HCT116 (cell line): ENCODE data around the gene C1S. TPM values are rescaled to one million over a fixed set of nuclear protein-coding genes. Genes with fewer than 3 reads are reported as not detected.

Experiments
- ATAC-seq: fragments of 200-7000 bp; cut with Tn5 transposase; 2 replicates; pipeline ENCODE4 v1.9.1; 2020; ENCODE audit warnings: mild to moderate bottlenecking, moderate library complexity
- BruUV-seq: library from RNA; stranded (reverse); fragments of 400-500 nt; replicated peaks from 2 replicates; lab custom pipeline; 2021; lab: Mats Ljungman, UMichigan
- CTCF ChIA-PET: fragments of 300-600 bp; sonication (Branson Sonifier 250); formaldehyde crosslinking; loops from one replicate; lab custom pipeline; 2021; ENCODE audit warnings: antibody characterized with exemption; lab: Charles Lee
- POLR2A ChIA-PET: fragments of 300-600, 350-600 bp; sonication (Branson Sonifier 250); formaldehyde crosslinking; loops from one replicate; lab custom pipeline; 2021; ENCODE audit warnings: antibody characterized with exemption; lab: Charles Lee
- RAD21 ChIA-PET, 2 experiments: fragments of 300-600 bp; sonication (Branson Sonifier 250); formaldehyde crosslinking; loops; one replicate each; lab custom pipeline; 2023; ENCODE audit warnings: low total read pairs in 2 of 2; ENCODE audit not compliant: uncharacterized antibody in 2 of 2, unreplicated experiment in 2 of 2, low non-redundant PET in 1 of 2; lab: Charles Lee
- DNase-seq: peaks from one replicate; pipeline ENCODE4 v3.0.0-alpha.2; 2010; ENCODE audit warnings: low read depth, low spot score
- H2AFZ ChIP-seq: fragments of 200-600 bp; shearing (Covaris generic), sonication (generic); 2 replicates; pipeline ENCODE4 v1.6.1; 2017; ENCODE audit warnings: low read depth, mixed run types, mixed read lengths, antibody characterized with exemption, low read length; ENCODE audit not compliant: poor library complexity, severe bottlenecking
- H3K27ac ChIP-seq: 2 replicates; pipeline ENCODE4 v1.5.1; 2012; ENCODE audit warnings: low read depth, low read length
- H3K27me3 ChIP-seq: fragments of 200-600 bp; sonication (generic); 2 replicates; pipeline ENCODE4 v1.6.1; 2016; ENCODE audit warnings: mixed run types, low read length, mixed read lengths; ENCODE audit not compliant: insufficient read depth
- H3K36me3 ChIP-seq, 2 experiments: fragments of 200-500 bp in 1 of 2; fragments of 200-600 bp in 1 of 2; sonication (Bioruptor generic) in 1 of 2; sonication (generic) in 1 of 2; 2 replicates each; pipeline versions ENCODE4 v1.5.1 to v1.6.1; 2014 to 2016; ENCODE audit warnings: low read length in 2 of 2, inconsistent platforms in 1 of 2, mixed read lengths in 1 of 2, mixed run types in 1 of 2; ENCODE audit not compliant: insufficient read depth in 2 of 2, control insufficient read depth in 1 of 2
- H3K4me1 ChIP-seq, 2 experiments: fragments of 200-600 bp in 1 of 2; sonication (generic) in 1 of 2; 2 replicates each; pipeline versions ENCODE4 v1.5.1 to v1.6.1; 2012 to 2017; ENCODE audit warnings: low read length in 2 of 2, inconsistent platforms in 1 of 2, mild to moderate bottlenecking in 1 of 2, mixed read lengths in 1 of 2, mixed run types in 1 of 2, moderate library complexity in 1 of 2; ENCODE audit not compliant: insufficient read depth in 2 of 2, control insufficient read depth in 1 of 2
- H3K4me2 ChIP-seq: fragments of 200-600 bp; sonication (generic); 2 replicates; pipeline ENCODE4 v1.6.1; 2017; ENCODE audit warnings: mixed run types, low read length, mixed read lengths
- H3K4me3 ChIP-seq, 2 experiments: fragments of 200-600 bp in 1 of 2; sonication (generic) in 1 of 2; replicated peaks in 1 of 2; 2 replicates each; pipeline ENCODE4 v1.5.1; 2011 to 2016; ENCODE audit warnings: low read length in 2 of 2, control low read depth in 1 of 2, low read depth in 1 of 2, mild to moderate bottlenecking in 1 of 2, mixed read lengths in 1 of 2, mixed run types in 1 of 2
- H3K79me2 ChIP-seq: fragments of 200-600 bp; sonication (generic); 2 replicates; pipeline ENCODE4 v1.6.1; 2017; ENCODE audit warnings: mild to moderate bottlenecking, mixed run types, low read length, moderate library complexity, mixed read lengths; ENCODE audit not compliant: insufficient read depth
- H3K9ac ChIP-seq: fragments of 200-600 bp; sonication (generic); 2 replicates; pipeline ENCODE4 v1.6.1; 2016; ENCODE audit warnings: low read length, mixed read lengths
- H3K9me2 ChIP-seq: fragments of 200-600 bp; sonication (generic), shearing (Covaris generic); 2 replicates; pipeline ENCODE4 v1.6.1; 2017; ENCODE audit warnings: mixed run types, mild to moderate bottlenecking, moderate library complexity; ENCODE audit not compliant: insufficient read depth
- H3K9me3 ChIP-seq, 2 experiments: fragments of 200-500 bp in 1 of 2; fragments of 200-600 bp in 1 of 2; sonication (Bioruptor generic) in 1 of 2; sonication (generic) in 1 of 2; 2 replicates each; pipeline ENCODE4 v1.6.1; 2014 to 2017; ENCODE audit warnings: low read length in 2 of 2, mixed read lengths in 2 of 2, inconsistent platforms in 1 of 2, low read depth in 1 of 2, mild to moderate bottlenecking in 1 of 2, mixed run types in 1 of 2, moderate library complexity in 1 of 2; ENCODE audit not compliant: control insufficient read depth in 1 of 2, insufficient read depth in 1 of 2
- H4K20me1 ChIP-seq: fragments of 200-600 bp; sonication (generic), shearing (Covaris generic); 2 replicates; pipeline ENCODE4 v1.6.1; 2017; ENCODE audit warnings: mixed run types, mild to moderate bottlenecking, moderate library complexity; ENCODE audit not compliant: insufficient read depth
- CBX3 ChIP-seq: IDR thresholded peaks from 2 replicates; pipeline ENCODE4 v1.6.1; 2012; ENCODE audit warnings: low read depth
- CTCF ChIP-seq, 3 experiments: fragments of 200-600 bp in 1 of 3; sonication (generic) in 1 of 3; IDR thresholded peaks in 2 of 3; conservative IDR thresholded peaks in 1 of 3; 2 replicates each; pipeline ENCODE4 v1.5.1; 2012 to 2017; ENCODE audit warnings: low read depth in 2 of 3, low read length in 2 of 3, antibody characterized with exemption in 1 of 3, borderline replicate concordance in 1 of 3, control low read depth in 1 of 3, mild to moderate bottlenecking in 1 of 3, mixed read lengths in 1 of 3, mixed run types in 1 of 3, moderate library complexity in 1 of 3; ENCODE audit not compliant: insufficient read depth in 1 of 3
- ELF1 ChIP-seq: IDR thresholded peaks from 2 replicates; pipeline ENCODE4 v1.6.1; 2012; ENCODE audit warnings: low read depth, borderline replicate concordance
- EZH2phosphoT487 ChIP-seq: fragments of 200-600 bp; IDR thresholded peaks from 2 replicates; pipeline ENCODE4 v1.6.1; 2018; ENCODE audit warnings: antibody characterized with exemption, borderline replicate concordance
- FOSL1 ChIP-seq: IDR thresholded peaks from 2 replicates; pipeline ENCODE4 v1.6.1; 2012; ENCODE audit warnings: low read depth
- JUND ChIP-seq: IDR thresholded peaks from 2 replicates; pipeline ENCODE4 v1.6.1; 2012
- MAX ChIP-seq: IDR thresholded peaks from 2 replicates; pipeline ENCODE4 v1.6.1; 2012
- POLR2A ChIP-seq: IDR thresholded peaks from 2 replicates; pipeline ENCODE4 v1.7.0; 2011; ENCODE audit warnings: borderline replicate concordance; ENCODE audit not compliant: insufficient read depth, insufficient read length; ENCODE audit errors: extremely low read depth
- RAD21 ChIP-seq: IDR thresholded peaks from 2 replicates; pipeline ENCODE4 v1.6.1; 2012; ENCODE audit warnings: low read depth, mild to moderate bottlenecking
- REST ChIP-seq: IDR thresholded peaks from 2 replicates; pipeline ENCODE4 v1.6.1; 2012; ENCODE audit warnings: low read depth
- SRF ChIP-seq: IDR thresholded peaks from 2 replicates; pipeline ENCODE4 v1.6.1; 2012; ENCODE audit warnings: low read depth
- TCF7L2 ChIP-seq: IDR thresholded peaks from 2 replicates; pipeline ENCODE4 v1.7.0; 2011; ENCODE audit warnings: borderline replicate concordance, inconsistent platforms; ENCODE audit not compliant: insufficient read depth, insufficient read length; ENCODE audit errors: extremely low read depth
- ZFX ChIP-seq: fragments of 450-650 bp; IDR thresholded peaks from 2 replicates; pipeline ENCODE4 v1.6.1; 2017
- ZNF274 ChIP-seq: fragments of 200-500 bp; sonication (Bioruptor generic); IDR thresholded peaks from 2 replicates; pipeline ENCODE4 v1.6.1; 2014; ENCODE audit warnings: mild to moderate bottlenecking, low read depth, low read length, inconsistent platforms
- intact Hi-C: fragments of 100-400 bp; cut with micrococcal nuclease; formaldehyde crosslinking; loops from 2 replicates; pipeline ENCODE4 v1.10.0; 2022
- total RNA-seq: library from RNA; stranded (reverse); gene quantifications from one replicate; pipeline ENCODE4 v1.2.1, GENCODE V29; 2021; ENCODE audit not compliant: unreplicated experiment

C1S gene
- total RNA-seq, 1 experiment from 2014 or later: 2.4 TPM

- Histone ChIP-seq H3K9ac (no peak overlapping the region), H3K36me3 (no peaks in the 10 kb centered on the region), H3K27me3 (no peaks in the 10 kb centered on the region), H3K9me2 (no peaks in the 10 kb centered on the region), H3K27ac (no peak overlapping the region), H3K4me1 (peaks cover 12 to 29% of the 10 kb centered on the region in 2 experiments), H3K79me2 (peaks cover 14% of the 10 kb centered on the region), H3K9me3 (no peaks in the 10 kb centered on the region), H2AFZ (no peak overlapping the region), H3K4me3 (no peak overlapping the region), H3K4me2 (0 out of 2 replicates have a peak overlapping the region, but pooled peaks have one; percentile 2), H4K20me1 (no peaks in the 10 kb centered on the region)
- DNase-seq: no peak
- ChIA-PET POLR2A (no interaction called here), RAD21 (no interaction called here), CTCF (no interaction called here)
- intact Hi-C loops: no loop called here
- no TSS peak for BruUV-seq
- ATAC-seq: no peak
- no peak for TF ChIP-seq RAD21
- TF ChIP-seq JUND: no peak
- TF ChIP-seq CTCF (IDR thresholded peaks at IDR 0.05 in 2 of 3, conservative IDR thresholded peaks at IDR 0.05 in 1 of 3; ENCODE audit: borderline replicate concordance in 1 of 3, insufficient read depth in 1 of 3, low read depth in 2 of 3, low read length in 2 of 3): no peak
- TF ChIP-seq MAX: no peak
- no peak for TF ChIP-seq POLR2A
- TF ChIP-seq EZH2phosphoT487: no peak
- no peak for TF ChIP-seq ZNF274
- TF ChIP-seq SRF: no peak
Measured at GRCh38 chr12:7021956-7022355, 38.6 kb upstream of the C1S start.

- Histone ChIP-seq H3K79me2 (peaks cover 2% of the 10 kb centered on the region; the same call in 1 of the 2 replicates), H4K20me1 (no peaks in the 10 kb centered on the region), H3K4me3 (no peak overlapping the region), H3K4me1 (peaks cover 7 to 20% of the 10 kb centered on the region in 2 experiments; a peak in 3 of 4 replicates), H3K9me2 (no peaks in the 10 kb centered on the region), H3K9me3 (no peaks in the 10 kb centered on the region), H3K27me3 (no peaks in the 10 kb centered on the region), H3K4me2 (no peak overlapping the region), H3K36me3 (no peaks in the 10 kb centered on the region), H3K27ac (no peak overlapping the region), H2AFZ (no peak overlapping the region), H3K9ac (no peak overlapping the region)
- ChIA-PET POLR2A (no interaction called here), RAD21 (no interaction called here), CTCF (no interaction called here)
- DNase-seq (no peak), ATAC-seq (no peak)
- no TSS peak for BruUV-seq
- TF ChIP-seq ZFX: no peak
- no peak for TF ChIP-seq RAD21
- TF ChIP-seq POLR2A: no peak
- TF ChIP-seq CBX3: no peak
- no peak for TF ChIP-seq REST
- no peak for TF ChIP-seq ELF1
- no peak for TF ChIP-seq FOSL1
- TF ChIP-seq EZH2phosphoT487: no peak
- no peak for TF ChIP-seq TCF7L2
- intact Hi-C loops: no loop called here
Measured at GRCh38 chr12:7023114-7023513, 37.4 kb upstream of the C1S start.
